SK-N-MC (cell line): ENCODE data around the gene GAK.

ENCODE experiments used
- EZH2 ChIP-seq: fragments of 200-600 bp; sonication (generic); IDR thresholded peaks from one replicate; pipeline ENCODE4 v1.6.1; 2017; ENCODE audit warnings: antibody characterized with exemption
- FOXP2 ChIP-seq: optimal IDR thresholded peaks from 2 replicates; pipeline ENCODE3; 2011; ENCODE audit warnings: mild to moderate bottlenecking, moderate library complexity; ENCODE audit not compliant: insufficient read depth; ENCODE audit errors: extremely low read length, control extremely low read depth
- POLR2AphosphoS5 ChIP-seq: IDR thresholded peaks from 2 replicates; pipeline ENCODE4 v1.6.1; 2012; ENCODE audit warnings: mild to moderate bottlenecking, low read depth, low read length, borderline replicate concordance

GRCh38 chr4:912548-913279, 19.4 kb downstream of the GAK start:
- TF ChIP-seq POLR2AphosphoS5 (no peak), EZH2 (no peak), FOXP2 (no peak)
